Neuron (in vitro differentiated cells): Measurements from ENCODE around the gene DNAJC19.

Experiments
- H2AFZ ChIP-seq: one replicate; pipeline ENCODE4 v1.6.1; 2013; ENCODE audit warnings: low read depth, mild to moderate bottlenecking, inconsistent platforms, low read length, moderate library complexity
- H3K27me3 ChIP-seq: one replicate; pipeline ENCODE4 v1.6.1; 2013; ENCODE audit warnings: low read length; ENCODE audit not compliant: insufficient read depth
- H3K36me3 ChIP-seq: one replicate; pipeline ENCODE4 v1.6.1; 2013; ENCODE audit warnings: low read length; ENCODE audit not compliant: insufficient read depth
- H3K4me1 ChIP-seq: one replicate; pipeline ENCODE4 v1.6.1; 2013; ENCODE audit warnings: low read length; ENCODE audit not compliant: insufficient read depth
- H3K4me3 ChIP-seq: 2 replicates; pipeline ENCODE4 v1.5.1; 2013; ENCODE audit warnings: mild to moderate bottlenecking, low read length, moderate library complexity
- H3K9me3 ChIP-seq: one replicate; pipeline ENCODE4 v1.6.1; 2013; ENCODE audit warnings: low read length

DNAJC19 gene

DNA sequence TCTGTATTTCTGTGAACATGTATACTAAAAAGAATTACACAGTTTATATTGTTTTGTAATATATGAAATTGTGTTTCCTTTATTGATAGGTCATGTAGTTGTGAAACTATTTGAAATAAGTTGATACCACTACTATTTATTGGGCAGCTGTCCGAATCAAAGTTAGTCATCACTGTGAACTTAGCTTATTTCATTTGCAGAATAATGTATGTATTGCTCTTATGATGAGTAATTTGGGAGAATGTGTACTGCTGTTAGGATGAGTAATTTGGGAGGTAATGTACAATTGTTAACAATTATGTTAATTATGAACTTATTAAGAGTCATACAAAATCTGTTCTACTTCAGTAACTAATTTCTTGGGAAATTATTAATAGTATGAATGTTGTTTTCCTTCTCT lies 54.9 kb downstream of the DNAJC19 start:
- H3K4me1 ChIP-seq: no peaks in the 10 kb centered on the region

More for the DNA sequence above, 54.9 kb downstream of the DNAJC19 start:
- H2AFZ ChIP-seq: no peak overlapping the region
- H3K27me3 ChIP-seq: no peaks in the 10 kb centered on the region
- H3K36me3 ChIP-seq: peaks cover 34% of the 10 kb centered on the region
- H3K9me3 ChIP-seq: no peaks in the 10 kb centered on the region
- no peak overlapping the region for H3K4me3 ChIP-seq
